ENCODE measurements around the gene PDE4D. TPM values are rescaled to one million over a fixed set of nuclear protein-coding genes. Genes with fewer than 3 reads are reported as not detected.

Gene PDE4D
- total and polyA plus RNA-seq, 2 experiments from 2014 or later, result 4.3 to 9.7 TPM

GRCh38 chr5:58968350-58968749 is 925.2 kb downstream of the PDE4D start:
- Histone ChIP-seq H3K79me2 (ENCODE audit: insufficient read depth) (no peaks in the 10 kb centered on the region), H3K4me2 (ENCODE audit: unreplicated experiment) (no peak overlapping the region), H3K9me3 (ENCODE audit: low read depth) (no peaks in the 10 kb centered on the region), H3K4me3 (no peak overlapping the region), H3K27ac (no peak overlapping the region), H3F3A (ENCODE audit: insufficient read depth) (no peaks in the 10 kb centered on the region), H3K4me1 (ENCODE audit: insufficient read depth) (no peaks in the 10 kb centered on the region), H3K27me3 (replicated peaks; ENCODE audit: insufficient read depth) (no peaks in the 10 kb centered on the region), H2AFZ (no peak overlapping the region), H3K9ac (no peak overlapping the region), H4K20me1 (ENCODE audit: insufficient read depth) (no peaks in the 10 kb centered on the region), H3K9me2 (ENCODE audit: insufficient read depth) (no peaks in the 10 kb centered on the region), H3K36me3 (ENCODE audit: low read depth) (no peaks in the 10 kb centered on the region)
- in situ Hi-C loops (cut with MboI), result no loop called here
- WGBS, 2 experiments (ENCODE audit: low coverage in 1 of 2, low lambda C conversion rate in 2 of 2, missing lambda C conversion rate in 2 of 2), result 78 to 86% methylated on average over 3 of the region's 3 CpGs
- TF ChIP-seq EZH2phosphoT487 (IDR thresholded peaks at IDR 0.05; ENCODE audit: insufficient read depth, low read depth) (no peak), EZH2 (IDR thresholded peaks at IDR 0.05; ENCODE audit: insufficient read depth, poor library complexity, severe bottlenecking) (no peak)
- no peak for DNase-seq

GRCh38 chr5:58967597-58968281 is 925.8 kb downstream of the PDE4D start:
- Histone ChIP-seq H3K9ac (no peak overlapping the region), H3K4me3 (no peak overlapping the region), H4K20me1 (ENCODE audit: insufficient read depth) (no peaks in the 10 kb centered on the region), H3K9me2 (ENCODE audit: insufficient read depth) (no peaks in the 10 kb centered on the region), H3K4me2 (ENCODE audit: unreplicated experiment) (no peak overlapping the region), H3K4me1 (ENCODE audit: insufficient read depth) (no peaks in the 10 kb centered on the region), H3F3A (ENCODE audit: insufficient read depth) (no peaks in the 10 kb centered on the region), H3K27me3 (replicated peaks; ENCODE audit: insufficient read depth) (0 out of 2 replicates have a peak, but pooled peaks cover 6% of the 10 kb centered on the region), H2AFZ (no peak overlapping the region), H3K9me3 (ENCODE audit: low read depth) (no peaks in the 10 kb centered on the region), H3K36me3 (ENCODE audit: low read depth) (no peaks in the 10 kb centered on the region), H3K79me2 (ENCODE audit: insufficient read depth) (no peaks in the 10 kb centered on the region), H3K27ac (no peak overlapping the region)
- TF ChIP-seq EZH2phosphoT487 (IDR thresholded peaks at IDR 0.05; ENCODE audit: insufficient read depth, low read depth) (no peak), EZH2 (IDR thresholded peaks at IDR 0.05; ENCODE audit: insufficient read depth, poor library complexity, severe bottlenecking) (no peak)
- no peak for DNase-seq
- 96 to 97% methylated on average over 2 of the region's 2 CpGs for WGBS, 2 experiments (ENCODE audit: low coverage in 1 of 2, low lambda C conversion rate in 2 of 2, missing lambda C conversion rate in 2 of 2)
- in situ Hi-C loops (cut with MboI), result no loop called here

GRCh38 chr5:58965677-58966414 is 927.7 kb downstream of the PDE4D start:
- H3K36me3 ChIP-seq (ENCODE audit: low read depth), result no peaks in the 10 kb centered on the region
- 73 to 74% methylated on average over 9 of the region's 9 CpGs for WGBS, 2 experiments (ENCODE audit: low coverage in 1 of 2, low lambda C conversion rate in 2 of 2, missing lambda C conversion rate in 2 of 2)
- TF ChIP-seq EZH2phosphoT487 (IDR thresholded peaks at IDR 0.05; ENCODE audit: insufficient read depth, low read depth) (no peak), EZH2 (IDR thresholded peaks at IDR 0.05; ENCODE audit: insufficient read depth, poor library complexity, severe bottlenecking) (no peak)
- no peak overlapping the region for H2AFZ ChIP-seq
- no peak overlapping the region for H3K9ac ChIP-seq
- H3K4me1 ChIP-seq (ENCODE audit: insufficient read depth), result no peaks in the 10 kb centered on the region
- H3K79me2 ChIP-seq (ENCODE audit: insufficient read depth), result no peaks in the 10 kb centered on the region
- in situ Hi-C loops (cut with MboI), result no loop called here
- no peak overlapping the region for H3K4me2 ChIP-seq (ENCODE audit: unreplicated experiment)
- 0 out of 2 replicates have a peak, but pooled peaks cover 8% of the 10 kb centered on the region for H3K27me3 ChIP-seq (replicated peaks; ENCODE audit: insufficient read depth)
- H3K9me2 ChIP-seq (ENCODE audit: insufficient read depth), result no peaks in the 10 kb centered on the region
- H3K9me3 ChIP-seq (ENCODE audit: low read depth), result no peaks in the 10 kb centered on the region
- no peak overlapping the region for H3K4me3 ChIP-seq
- no peak overlapping the region for H3K27ac ChIP-seq
- no peaks in the 10 kb centered on the region for H3F3A ChIP-seq (ENCODE audit: insufficient read depth)
- no peaks in the 10 kb centered on the region for H4K20me1 ChIP-seq (ENCODE audit: insufficient read depth)
- no peak for DNase-seq

- Histone ChIP-seq H3K4me3 (no peak overlapping the region), H3F3A (ENCODE audit: insufficient read depth) (no peaks in the 10 kb centered on the region)
- TF ChIP-seq EZH2phosphoT487 (IDR thresholded peaks at IDR 0.05; ENCODE audit: insufficient read depth, low read depth) (no peak), EZH2 (IDR thresholded peaks at IDR 0.05; ENCODE audit: insufficient read depth, poor library complexity, severe bottlenecking) (no peak)
Observed at GRCh38 chr5:58963821-58964220, 929.7 kb downstream of the PDE4D start.

More at GRCh38 chr5:58963821-58964220, 929.7 kb downstream of the PDE4D start:
- 0 out of 2 replicates have a peak, but pooled peaks cover 8% of the 10 kb centered on the region for H3K27me3 ChIP-seq (replicated peaks; ENCODE audit: insufficient read depth)
- H3K9ac ChIP-seq, result no peak overlapping the region
- in situ Hi-C loops (cut with MboI), result no loop called here
- H3K4me1 ChIP-seq (ENCODE audit: insufficient read depth), result no peaks in the 10 kb centered on the region
- no peaks in the 10 kb centered on the region for H3K36me3 ChIP-seq (ENCODE audit: low read depth)
- no peak overlapping the region for H3K4me2 ChIP-seq (ENCODE audit: unreplicated experiment)
- no peak for DNase-seq
- no peak overlapping the region for H3K27ac ChIP-seq
- H3K9me2 ChIP-seq (ENCODE audit: insufficient read depth), result no peaks in the 10 kb centered on the region
- no peaks in the 10 kb centered on the region for H3K9me3 ChIP-seq (ENCODE audit: low read depth)
- H3K79me2 ChIP-seq (ENCODE audit: insufficient read depth), result no peaks in the 10 kb centered on the region
- WGBS, 2 experiments (ENCODE audit: low coverage in 1 of 2, low lambda C conversion rate in 2 of 2, missing lambda C conversion rate in 2 of 2), result 47 to 58% methylated on average over 1 of the region's 1 CpG
- H4K20me1 ChIP-seq (ENCODE audit: insufficient read depth), result no peaks in the 10 kb centered on the region
- H2AFZ ChIP-seq, result no peak overlapping the region

Measured in GM23248 (cell line).